Smooth muscle cell (in vitro differentiated cells): ENCODE results near the gene POLR3E. TPM values are rescaled to one million over a fixed set of nuclear protein-coding genes. Genes with fewer than 3 reads are reported as not detected.
"Not testable (repeated sequence)": the region's sequence is repeated elsewhere in the genome, so short reads cannot be mapped to it uniquely, and the experiment has no call there.

ENCODE experiments used
- DNase-seq: peaks from one replicate; lab custom pipeline; 2025; ENCODE audit not compliant: unreplicated experiment; lab: John Stamatoyannopoulos, UW
- H2AFZ ChIP-seq: fragments of 200-600 bp; sonication (generic); 2 replicates; pipeline ENCODE4 v1.6.0; 2016; ENCODE audit warnings: antibody characterized with exemption, low read depth, mild to moderate bottlenecking
- H3F3A ChIP-seq: fragments of 200-600 bp; sonication (generic); 2 replicates; pipeline ENCODE4 v1.6.0; 2017; ENCODE audit warnings: antibody characterized with exemption, low read depth
- H3K27ac ChIP-seq: fragments of 200-600 bp; sonication (generic); 2 replicates; pipeline ENCODE4 v1.5.1; 2016; ENCODE audit warnings: low read depth, mild to moderate bottlenecking
- H3K27me3 ChIP-seq: fragments of 200-600 bp; sonication (generic); 2 replicates; pipeline ENCODE4 v1.6.1; 2016; ENCODE audit warnings: low read depth, mild to moderate bottlenecking
- H3K36me3 ChIP-seq: fragments of 200-600 bp; sonication (generic); 2 replicates; pipeline ENCODE4 v1.5.1; 2016; ENCODE audit warnings: low read depth
- H3K4me1 ChIP-seq: fragments of 200-600 bp; sonication (generic); 2 replicates; pipeline ENCODE4 v1.5.1; 2016; ENCODE audit warnings: low read depth
- H3K4me2 ChIP-seq: fragments of 200-600 bp; sonication (generic); 2 replicates; pipeline ENCODE4 v1.6.0; 2016; ENCODE audit warnings: mild to moderate bottlenecking
- H3K4me3 ChIP-seq: fragments of 200-600 bp; sonication (generic); 2 replicates; pipeline ENCODE4 v1.5.1; 2016; ENCODE audit warnings: mild to moderate bottlenecking
- H3K79me2 ChIP-seq: fragments of 200-600 bp; sonication (generic); 2 replicates; pipeline ENCODE4 v1.6.0; 2016; ENCODE audit warnings: low read depth, mild to moderate bottlenecking
- H3K9ac ChIP-seq: fragments of 200-600 bp; sonication (generic); 2 replicates; pipeline ENCODE4 v1.6.0; 2016; ENCODE audit warnings: low read depth
- H3K9me3 ChIP-seq: fragments of 200-600 bp; sonication (generic); replicated peaks from 2 replicates; pipeline ENCODE4 v1.5.1; 2016; ENCODE audit warnings: low read depth
- H4K20me1 ChIP-seq: fragments of 200-600 bp; sonication (generic); 2 replicates; pipeline ENCODE4 v1.6.0; 2016; ENCODE audit warnings: low read depth
- CTCF ChIP-seq: fragments of 200-600 bp; sonication (generic); IDR thresholded peaks from 2 replicates; pipeline ENCODE4 v1.5.1; 2017; ENCODE audit warnings: borderline replicate concordance, mild to moderate bottlenecking, antibody characterized with exemption; ENCODE audit not compliant: insufficient read depth, poor library complexity, severe bottlenecking
- WGBS: methylation state at CpG from one replicate; pipeline ENCODE4 v1.1.7; 2016; ENCODE audit warnings: low lambda C conversion rate; 5-methylcytosine and 5-hydroxymethylcytosine counted together
- polyA plus RNA-seq: library from polyadenylated mRNA; unstranded; fragments of >200 nt; fragmentation: Nextera tagmentation; extraction: Ambion mirVana; gene quantifications from 2 replicates; pipeline ENCODE4 v1.2.1, GENCODE V29; 2016
- total RNA-seq: library from RNA; depleted of rRNA; stranded (reverse); fragments of >200 nt; gene quantifications from 2 replicates; pipeline ENCODE4 v1.2.3, GENCODE V29; 2014

POLR3E gene
- total and polyA plus RNA-seq, 2 experiments from 2014 or later: 13.9 to 31.2 TPM

- H3K27me3 ChIP-seq: no peaks in the 10 kb centered on the region
- peaks cover 22% of the 10 kb centered on the region for H3K4me1 ChIP-seq
- TF ChIP-seq CTCF: no peak
- H3K4me2 ChIP-seq: no peak overlapping the region
- H3K79me2 ChIP-seq: peaks cover 98% of the 10 kb centered on the region
- no peak for DNase-seq
- no peak overlapping the region for H3K27ac ChIP-seq
- H3K4me3 ChIP-seq: no peak overlapping the region
- H3K36me3 ChIP-seq: peaks cover 16% of the 10 kb centered on the region
- whole genome bisulfite sequencing: 92% methylated on average over 3 of the region's 3 CpGs
- no peaks in the 10 kb centered on the region for H3K9me3 ChIP-seq
- peaks cover 16% of the 10 kb centered on the region for H3F3A ChIP-seq
- peaks cover 100% of the 10 kb centered on the region for H4K20me1 ChIP-seq
- no peak overlapping the region for H3K9ac ChIP-seq
- no peak overlapping the region for H2AFZ ChIP-seq
Observed at GRCh38 chr16:22366889-22367288, 69.7 kb downstream of the POLR3E start.

- H4K20me1 ChIP-seq: peaks cover 100% of the 10 kb centered on the region
Observed at GRCh38 chr16:22368200-22368826, 71.1 kb downstream of the POLR3E start.

GRCh38 chr16:22369221-22369811, 72.1 kb downstream of the POLR3E start:
- Histone ChIP-seq H3K79me2 (peaks cover 99% of the 10 kb centered on the region), H3K9ac (peak overlapping the region; percentile 25), H2AFZ (no peak overlapping the region), H3K27ac (peak overlapping the region; percentile 72), H3F3A (peaks cover 9% of the 10 kb centered on the region), H3K4me3 (no peak overlapping the region), H4K20me1 (peaks cover 94% of the 10 kb centered on the region), H3K27me3 (no peaks in the 10 kb centered on the region), H3K36me3 (peaks cover 5% of the 10 kb centered on the region), H3K4me2 (peak overlapping the region; percentile 61), H3K4me1 (peaks cover 39% of the 10 kb centered on the region), H3K9me3 (no peaks in the 10 kb centered on the region)
- 45% methylated on average over 3 of the region's 3 CpGs for WGBS
- no peak for DNase-seq
- TF ChIP-seq CTCF: no peak

More at GRCh38 chr16:22368200-22368826, 71.1 kb downstream of the POLR3E start:
- peaks cover 36% of the 10 kb centered on the region for H3K4me1 ChIP-seq
- DNase-seq, H3K9me3 ChIP-seq, H3K36me3 ChIP-seq, H3F3A ChIP-seq, H3K4me3 ChIP-seq, H3K9ac ChIP-seq, H2AFZ ChIP-seq, H3K27ac ChIP-seq, H3K4me2 ChIP-seq, H3K27me3 ChIP-seq: not testable (repeated sequence)
- WGBS: 89% methylated on average over 8 of the region's 8 CpGs
- H3K79me2 ChIP-seq: peaks cover 100% of the 10 kb centered on the region

- H3K9ac ChIP-seq: peak overlapping the region; percentile 25
- no peaks in the 10 kb centered on the region for H3K27me3 ChIP-seq
- peak overlapping the region; percentile 72 for H3K27ac ChIP-seq
- H3K36me3 ChIP-seq: no peaks in the 10 kb centered on the region
- 75% methylated on average over 2 of the region's 2 CpGs for WGBS
- H2AFZ ChIP-seq: no peak overlapping the region
- DNase-seq: no peak
- H3K4me1 ChIP-seq: peaks cover 40% of the 10 kb centered on the region
- peaks cover 9% of the 10 kb centered on the region for H3F3A ChIP-seq
- no peaks in the 10 kb centered on the region for H3K9me3 ChIP-seq
- no peak for TF ChIP-seq CTCF
- H3K4me2 ChIP-seq: peak overlapping the region; percentile 61
- no peak overlapping the region for H3K4me3 ChIP-seq
- H3K79me2 ChIP-seq: peaks cover 90% of the 10 kb centered on the region
- peaks cover 85% of the 10 kb centered on the region for H4K20me1 ChIP-seq
Observed at GRCh38 chr16:22370038-22370820, 73.0 kb downstream of the POLR3E start.
